Loucy (cell line): Measurements from ENCODE around the gene NCOA7.
"Not testable (repeated sequence)": the region's sequence is repeated elsewhere in the genome, so short reads cannot be mapped to it uniquely, and the experiment has no call there.

Source experiments
- H2AFZ ChIP-seq: fragments of 200-600 bp; sonication (generic); 2 replicates; pipeline ENCODE4 v1.6.0; 2016; ENCODE audit warnings: antibody characterized with exemption, mild to moderate bottlenecking, low read length, moderate library complexity
- H3F3A ChIP-seq: fragments of 200-600 bp; 2 replicates; pipeline ENCODE4 v1.6.0; 2016; ENCODE audit warnings: antibody characterized with exemption, low read depth, mild to moderate bottlenecking
- H3K27me3 ChIP-seq: fragments of 200-600 bp; sonication (generic); 2 replicates; pipeline ENCODE4 v1.6.1; 2014; ENCODE audit warnings: low read length, mild to moderate bottlenecking; ENCODE audit not compliant: insufficient read depth, poor library complexity, severe bottlenecking
- H3K36me3 ChIP-seq: fragments of 200-600 bp; sonication (generic); 2 replicates; pipeline ENCODE4 v1.6.1; 2016; ENCODE audit warnings: low read length; ENCODE audit not compliant: insufficient read depth
- H3K4me1 ChIP-seq: fragments of 200-600 bp; sonication (generic); 2 replicates; pipeline ENCODE4 v1.5.1; 2014; ENCODE audit warnings: low read length, mild to moderate bottlenecking; ENCODE audit not compliant: insufficient read depth, poor library complexity, severe bottlenecking
- H3K4me2 ChIP-seq: fragments of 200-600 bp; sonication (generic); 2 replicates; pipeline ENCODE4 v1.6.0; 2014; ENCODE audit warnings: antibody characterized with exemption, low read length, low read depth, mild to moderate bottlenecking; ENCODE audit not compliant: poor library complexity, severe bottlenecking
- H3K4me3 ChIP-seq: fragments of 200-600 bp; sonication (generic); 2 replicates; pipeline ENCODE4 v1.5.1; 2014; ENCODE audit warnings: low read length, mild to moderate bottlenecking, mixed read lengths; ENCODE audit not compliant: poor library complexity, severe bottlenecking
- H3K79me2 ChIP-seq: fragments of 200-600 bp; sonication (generic); 2 replicates; pipeline ENCODE4 v1.6.1; 2014; ENCODE audit warnings: low read length; ENCODE audit not compliant: insufficient read depth
- H3K9ac ChIP-seq: fragments of 200-600 bp; sonication (generic); 2 replicates; pipeline ENCODE4 v1.6.0; 2014; ENCODE audit warnings: mild to moderate bottlenecking, low read depth, low read length, moderate library complexity; ENCODE audit not compliant: poor library complexity, severe bottlenecking
- H3K9me2 ChIP-seq: fragments of 200-600 bp; sonication (generic); replicated peaks from 2 replicates; pipeline ENCODE4 v1.6.1; 2016; ENCODE audit warnings: low read depth, low read length, mixed read lengths
- H3K9me3 ChIP-seq: fragments of 200-600 bp; sonication (generic); 2 replicates; pipeline ENCODE4 v1.6.1; 2014; ENCODE audit warnings: mild to moderate bottlenecking, antibody characterized with exemption, low read length, low read depth; ENCODE audit not compliant: insufficient read depth
- H4K20me1 ChIP-seq: fragments of 200-600 bp; sonication (generic); 2 replicates; pipeline ENCODE4 v1.6.0; 2014; ENCODE audit warnings: antibody characterized with exemption, low read length, mild to moderate bottlenecking; ENCODE audit not compliant: insufficient read depth, poor library complexity, severe bottlenecking
- EZH2phosphoT487 ChIP-seq: fragments of 200-600 bp; IDR thresholded peaks from 2 replicates; pipeline ENCODE4 v1.6.1; 2018; ENCODE audit warnings: antibody characterized with exemption, mild to moderate bottlenecking, moderate library complexity, borderline replicate concordance
- TF ChIP-seq, protein P1 (sequence below): fragments of 200-600 bp; sonication (generic); conservative IDR thresholded peaks from 2 replicates; pipeline ENCODE4 v1.5.1; 2014; ENCODE audit warnings: mild to moderate bottlenecking, antibody characterized with exemption, low read length

Gene NCOA7

DNA sequence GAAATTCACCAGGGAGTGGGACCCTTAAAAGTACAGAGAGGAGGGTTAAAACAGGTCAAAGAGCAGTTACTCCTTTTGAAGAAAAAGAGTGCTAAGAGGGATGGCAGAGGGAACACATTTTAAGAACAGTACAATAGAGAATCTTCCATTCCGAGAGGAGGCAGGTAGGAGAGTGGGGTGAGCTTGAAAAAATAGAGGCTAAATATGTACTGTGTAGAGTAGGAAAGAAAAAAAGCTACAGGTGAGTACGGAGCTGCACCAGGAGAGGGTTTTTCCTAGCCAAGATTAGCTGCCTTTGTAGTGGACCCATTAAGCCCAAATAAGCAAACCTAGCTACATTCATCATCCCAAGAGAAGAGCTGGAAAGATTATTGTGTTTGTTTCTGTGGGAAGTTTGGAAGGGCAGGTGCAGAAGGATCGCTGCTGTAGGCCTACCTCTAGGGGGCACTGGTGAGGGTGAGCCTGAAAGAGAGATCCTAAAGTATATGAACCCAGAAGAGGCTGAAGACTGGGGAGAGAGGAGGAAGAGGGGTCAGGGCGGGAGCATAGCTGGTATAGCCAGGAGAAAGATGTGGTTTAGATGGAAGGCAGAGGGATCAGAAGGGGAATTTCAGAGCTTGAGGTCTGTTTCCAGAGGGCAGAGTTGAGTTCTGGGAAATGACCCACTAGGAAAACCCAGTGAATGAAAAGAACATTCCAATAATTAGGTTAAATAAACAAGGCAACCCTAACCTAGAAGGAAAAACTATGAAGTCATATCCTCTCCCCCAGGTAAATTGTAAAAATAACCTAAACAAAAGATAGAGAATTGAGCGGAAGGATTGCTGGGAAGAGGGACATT, 115.6 kb downstream of the NCOA7 start:
- Histone ChIP-seq H3K36me3 (no peaks in the 10 kb centered on the region), H3K27me3 (no peaks in the 10 kb centered on the region), H3K9me2 (no peaks in the 10 kb centered on the region), H2AFZ (no peak overlapping the region), H3K79me2 (no peaks in the 10 kb centered on the region), H3K9me3 (no peaks in the 10 kb centered on the region), H3K9ac (no peak overlapping the region), H3F3A (no peaks in the 10 kb centered on the region), H3K4me3 (no peak overlapping the region), H3K4me2 (no peak overlapping the region), H3K4me1 (peaks cover 4% of the 10 kb centered on the region), H4K20me1 (no peaks in the 10 kb centered on the region)
- no peak for TF ChIP-seq EZH2phosphoT487
- TF ChIP-seq, protein P1, sequence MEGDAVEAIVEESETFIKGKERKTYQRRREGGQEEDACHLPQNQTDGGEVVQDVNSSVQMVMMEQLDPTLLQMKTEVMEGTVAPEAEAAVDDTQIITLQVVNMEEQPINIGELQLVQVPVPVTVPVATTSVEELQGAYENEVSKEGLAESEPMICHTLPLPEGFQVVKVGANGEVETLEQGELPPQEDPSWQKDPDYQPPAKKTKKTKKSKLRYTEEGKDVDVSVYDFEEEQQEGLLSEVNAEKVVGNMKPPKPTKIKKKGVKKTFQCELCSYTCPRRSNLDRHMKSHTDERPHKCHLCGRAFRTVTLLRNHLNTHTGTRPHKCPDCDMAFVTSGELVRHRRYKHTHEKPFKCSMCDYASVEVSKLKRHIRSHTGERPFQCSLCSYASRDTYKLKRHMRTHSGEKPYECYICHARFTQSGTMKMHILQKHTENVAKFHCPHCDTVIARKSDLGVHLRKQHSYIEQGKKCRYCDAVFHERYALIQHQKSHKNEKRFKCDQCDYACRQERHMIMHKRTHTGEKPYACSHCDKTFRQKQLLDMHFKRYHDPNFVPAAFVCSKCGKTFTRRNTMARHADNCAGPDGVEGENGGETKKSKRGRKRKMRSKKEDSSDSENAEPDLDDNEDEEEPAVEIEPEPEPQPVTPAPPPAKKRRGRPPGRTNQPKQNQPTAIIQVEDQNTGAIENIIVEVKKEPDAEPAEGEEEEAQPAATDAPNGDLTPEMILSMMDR = peak; percentile 96

DNA sequence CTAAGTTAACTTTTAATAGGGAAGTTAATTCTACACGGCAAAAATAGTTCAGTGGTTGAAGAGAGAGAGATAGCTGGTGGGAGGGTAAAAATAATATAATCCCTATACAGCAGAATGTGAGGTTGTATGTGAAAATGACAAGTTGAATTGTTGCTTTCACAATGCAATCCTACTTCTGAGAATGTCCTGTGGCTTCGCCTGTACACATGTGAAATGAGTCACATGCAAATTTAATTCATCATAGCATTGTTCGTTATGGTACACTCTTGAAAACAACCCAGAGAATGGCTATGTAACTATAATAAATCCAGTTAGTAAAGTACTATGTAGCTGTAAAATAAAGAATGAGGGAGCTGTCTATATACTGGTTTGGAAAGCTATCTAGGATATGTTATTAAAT, 119.8 kb downstream of the NCOA7 start:
- Histone ChIP-seq H3K9me3 (no peaks in the 10 kb centered on the region), H3K4me3 (no peak overlapping the region), H3K4me2 (no peak overlapping the region), H3K79me2 (no peaks in the 10 kb centered on the region), H3K9me2 (no peaks in the 10 kb centered on the region), H4K20me1 (no peaks in the 10 kb centered on the region), H3K9ac (no peak overlapping the region), H2AFZ (no peak overlapping the region), H3K36me3 (peaks cover 3% of the 10 kb centered on the region; the same call in 1 of the 2 replicates), H3K4me1 (no peaks in the 10 kb centered on the region), H3F3A (no peaks in the 10 kb centered on the region), H3K27me3 (no peaks in the 10 kb centered on the region)
- TF ChIP-seq, protein P1 = no peak
- no peak for TF ChIP-seq EZH2phosphoT487

DNA sequence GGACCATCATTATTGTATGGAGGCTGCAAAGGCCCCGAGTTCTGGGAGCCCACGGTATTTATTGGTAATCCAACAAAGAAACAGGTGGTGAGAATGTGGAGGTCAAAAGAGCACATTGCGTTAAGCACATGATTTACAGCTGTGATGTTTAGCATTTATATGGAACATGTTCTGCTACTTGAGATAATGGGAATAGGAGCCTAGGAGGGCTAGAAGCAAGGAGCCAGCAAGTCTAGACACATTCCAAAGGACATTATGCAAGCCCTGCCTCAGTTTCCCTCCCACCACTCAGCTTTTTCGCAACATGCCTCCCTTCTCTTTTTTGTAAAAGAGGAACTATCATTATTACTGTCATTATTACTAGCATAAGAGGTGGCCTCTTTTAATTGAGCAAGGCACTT, 120.3 kb downstream of the NCOA7 start:
- not testable (repeated sequence) for H3K9me3 ChIP-seq, H3K36me3 ChIP-seq, H3K4me1 ChIP-seq, H2AFZ ChIP-seq, H3F3A ChIP-seq, H4K20me1 ChIP-seq, H3K4me3 ChIP-seq, H3K79me2 ChIP-seq, H3K9me2 ChIP-seq, H3K27me3 ChIP-seq, H3K4me2 ChIP-seq, H3K9ac ChIP-seq

DNA sequence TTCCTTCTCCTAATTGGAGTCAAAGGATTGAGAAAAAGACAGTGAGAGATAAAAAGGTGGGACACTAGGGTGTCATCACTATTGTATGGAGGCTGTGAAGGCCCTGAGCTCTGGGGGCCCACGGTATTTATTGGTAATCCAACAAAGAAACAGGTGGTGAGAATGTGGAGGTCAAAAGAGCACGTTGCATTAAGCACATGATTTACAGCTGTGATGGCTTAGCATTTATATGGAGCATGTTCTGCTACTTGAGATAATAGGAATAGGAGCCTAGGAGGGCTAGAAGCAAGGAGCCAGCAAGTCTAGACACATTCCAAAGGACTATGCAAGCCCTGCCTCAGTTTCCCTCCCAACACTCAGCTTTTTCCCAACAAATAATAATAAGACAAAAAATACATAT, 121.7 kb downstream of the NCOA7 start:
- H4K20me1 ChIP-seq, H3K9ac ChIP-seq, H3K4me2 ChIP-seq, H3K79me2 ChIP-seq, H3K9me3 ChIP-seq, H3K27me3 ChIP-seq, H3K4me1 ChIP-seq, H3F3A ChIP-seq, H2AFZ ChIP-seq, H3K9me2 ChIP-seq, H3K4me3 ChIP-seq: not testable (repeated sequence)
- H3K36me3 ChIP-seq = peaks cover 14% of the 10 kb centered on the region; the same call in 1 of the 2 replicates
